ENCODE measurements around the gene PCSK9. TPM values are rescaled to one million over a fixed set of nuclear protein-coding genes. Genes with fewer than 3 reads are reported as not detected.

The PCSK9 gene
- total RNA-seq, 2 experiments from 2014 or later = not detected

DNA sequence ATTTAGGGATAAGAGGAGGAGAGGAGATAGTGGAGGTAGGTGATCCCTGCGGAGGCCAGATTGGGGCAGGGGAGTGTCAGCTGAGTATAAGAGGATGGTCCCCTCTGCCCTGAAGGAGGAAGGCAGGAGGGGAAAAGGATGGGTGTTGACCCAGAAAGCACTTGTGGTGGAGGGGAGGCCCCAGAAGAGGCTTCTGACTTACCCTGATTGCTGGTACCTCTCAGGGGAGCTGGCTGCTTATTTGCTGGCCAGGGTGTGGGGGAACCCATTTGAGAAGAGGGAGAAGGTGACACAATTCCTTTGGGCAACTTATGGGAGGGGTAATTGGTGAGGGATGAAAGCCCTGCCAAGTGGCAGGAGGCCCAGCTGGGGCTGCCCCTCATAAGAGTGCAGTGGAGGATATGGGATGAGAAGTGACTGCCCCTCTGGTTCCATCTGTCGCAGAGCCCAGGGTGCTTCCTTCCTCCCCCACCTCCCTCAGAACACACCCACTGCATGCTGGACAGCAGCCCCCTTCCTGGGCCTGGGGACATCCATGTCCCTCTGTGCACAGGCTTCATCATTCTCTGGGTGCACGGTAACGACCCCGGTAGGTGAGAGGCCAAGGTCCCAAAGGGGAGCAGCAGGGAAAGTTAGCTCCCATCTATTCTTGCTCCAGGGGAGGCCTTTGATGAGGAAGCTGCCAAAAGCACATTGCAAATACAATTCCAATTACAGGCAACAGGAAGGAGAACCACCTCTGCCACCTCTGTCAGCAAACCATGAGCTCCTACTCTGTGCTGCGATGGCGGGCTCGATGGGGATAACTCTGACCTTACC lies 1.4 kb upstream of the PCSK9 start:
- Mint-ChIP-seq H3K4me3 (no peak overlapping the region), H3K27me3 (peaks cover 87% of the 10 kb centered on the region), H3K4me1 (ENCODE audit: low read depth) (no peaks in the 10 kb centered on the region), H3K27ac (no peak overlapping the region), H3K36me3 (ENCODE audit: low read depth) (no peaks in the 10 kb centered on the region), H3K9me3 (no peaks in the 10 kb centered on the region)
- Histone ChIP-seq H3K27me3 (ENCODE audit: control insufficient read depth in 1 of 2, insufficient read depth in 2 of 2, low read length in 2 of 2) (peaks cover 29 to 61% of the 10 kb centered on the region in 2 experiments), H3K27ac (ENCODE audit: low read depth in 1 of 2, low read length in 2 of 2) (no peak overlapping the region), H3K9me3 (ENCODE audit: control insufficient read depth in 1 of 2, insufficient read depth in 1 of 2, low read length in 2 of 2) (peaks cover 0 to 11% of the 10 kb centered on the region in 2 experiments), H3K4me3 (ENCODE audit: low read length) (no peak overlapping the region), H3K4me1 (ENCODE audit: insufficient read depth, low read length) (no peaks in the 10 kb centered on the region), H3K36me3 (ENCODE audit: insufficient read depth, low read length) (no peaks in the 10 kb centered on the region)
- ChIA-PET POLR2A (no interaction called here), CTCF (no interaction called here)
- intact Hi-C loops (cut with DNase I, micrococcal nuclease) = no loop called here
- no peak for ATAC-seq (ENCODE audit: poor library complexity)
- no peak for DNase-seq
- TF ChIP-seq, protein P1, sequence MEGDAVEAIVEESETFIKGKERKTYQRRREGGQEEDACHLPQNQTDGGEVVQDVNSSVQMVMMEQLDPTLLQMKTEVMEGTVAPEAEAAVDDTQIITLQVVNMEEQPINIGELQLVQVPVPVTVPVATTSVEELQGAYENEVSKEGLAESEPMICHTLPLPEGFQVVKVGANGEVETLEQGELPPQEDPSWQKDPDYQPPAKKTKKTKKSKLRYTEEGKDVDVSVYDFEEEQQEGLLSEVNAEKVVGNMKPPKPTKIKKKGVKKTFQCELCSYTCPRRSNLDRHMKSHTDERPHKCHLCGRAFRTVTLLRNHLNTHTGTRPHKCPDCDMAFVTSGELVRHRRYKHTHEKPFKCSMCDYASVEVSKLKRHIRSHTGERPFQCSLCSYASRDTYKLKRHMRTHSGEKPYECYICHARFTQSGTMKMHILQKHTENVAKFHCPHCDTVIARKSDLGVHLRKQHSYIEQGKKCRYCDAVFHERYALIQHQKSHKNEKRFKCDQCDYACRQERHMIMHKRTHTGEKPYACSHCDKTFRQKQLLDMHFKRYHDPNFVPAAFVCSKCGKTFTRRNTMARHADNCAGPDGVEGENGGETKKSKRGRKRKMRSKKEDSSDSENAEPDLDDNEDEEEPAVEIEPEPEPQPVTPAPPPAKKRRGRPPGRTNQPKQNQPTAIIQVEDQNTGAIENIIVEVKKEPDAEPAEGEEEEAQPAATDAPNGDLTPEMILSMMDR (IDR thresholded peaks at IDR 0.05) = no peak

- Mint-ChIP-seq H3K27me3 (peaks cover 83% of the 10 kb centered on the region), H3K9me3 (no peaks in the 10 kb centered on the region), H3K4me1 (ENCODE audit: low read depth) (no peaks in the 10 kb centered on the region), H3K4me3 (no peak overlapping the region), H3K27ac (no peak overlapping the region), H3K36me3 (ENCODE audit: low read depth) (no peaks in the 10 kb centered on the region)
- no peak for DNase-seq
- no peak overlapping the region for H3K4me3 ChIP-seq (ENCODE audit: low read length)
- no peak overlapping the region for H3K27ac ChIP-seq (ENCODE audit: low read depth in 1 of 2, low read length in 2 of 2)
- CTCF ChIA-PET = no interaction called here
- no peaks in the 10 kb centered on the region for H3K4me1 ChIP-seq (ENCODE audit: insufficient read depth, low read length)
- intact Hi-C loops (cut with DNase I, micrococcal nuclease) = no loop called here
- peaks cover 29 to 61% of the 10 kb centered on the region in 2 experiments for H3K27me3 ChIP-seq (ENCODE audit: control insufficient read depth in 1 of 2, insufficient read depth in 2 of 2, low read length in 2 of 2)
- TF ChIP-seq, protein P1 (IDR thresholded peaks at IDR 0.05) = no peak
- no peaks in the 10 kb centered on the region for H3K36me3 ChIP-seq (ENCODE audit: insufficient read depth, low read length)
- peaks cover 0 to 11% of the 10 kb centered on the region in 2 experiments for H3K9me3 ChIP-seq (ENCODE audit: control insufficient read depth in 1 of 2, insufficient read depth in 1 of 2, low read length in 2 of 2)
- no peak for ATAC-seq (ENCODE audit: poor library complexity)
- POLR2A ChIA-PET = no interaction called here
Observed at GRCh38 chr1:55038552-55038838, 853 bp upstream of the PCSK9 start.

DNA sequence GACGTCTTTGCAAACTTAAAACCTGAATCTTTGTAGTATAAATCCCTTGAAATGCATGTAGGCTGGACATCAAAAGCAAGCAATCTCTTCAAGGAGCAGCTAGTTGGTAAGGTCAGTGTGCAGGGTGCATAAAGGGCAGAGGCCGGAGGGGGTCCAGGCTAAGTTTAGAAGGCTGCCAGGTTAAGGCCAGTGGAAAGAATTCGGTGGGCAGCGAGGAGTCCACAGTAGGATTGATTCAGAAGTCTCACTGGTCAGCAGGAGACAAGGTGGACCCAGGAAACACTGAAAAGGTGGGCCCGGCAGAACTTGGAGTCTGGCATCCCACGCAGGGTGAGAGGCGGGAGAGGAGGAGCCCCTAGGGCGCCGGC lies 390 bp upstream of the PCSK9 start:
- no peaks in the 10 kb centered on the region for H3K9me3 Mint-ChIP-seq
- ATAC-seq (ENCODE audit: poor library complexity) (no peak), DNase-seq (no peak)
- CTCF ChIA-PET = no interaction called here
- peaks cover 0 to 11% of the 10 kb centered on the region in 2 experiments for H3K9me3 ChIP-seq (ENCODE audit: control insufficient read depth in 1 of 2, insufficient read depth in 1 of 2, low read length in 2 of 2)
- no peak overlapping the region for H3K4me3 Mint-ChIP-seq
- no peak overlapping the region for H3K4me3 ChIP-seq (ENCODE audit: low read length)
- H3K27me3 ChIP-seq (ENCODE audit: control insufficient read depth in 1 of 2, insufficient read depth in 2 of 2, low read length in 2 of 2) = peaks cover 26 to 61% of the 10 kb centered on the region in 2 experiments
- peaks cover 84% of the 10 kb centered on the region for H3K27me3 Mint-ChIP-seq
- no peaks in the 10 kb centered on the region for H3K4me1 ChIP-seq (ENCODE audit: insufficient read depth, low read length)
- no peak overlapping the region for H3K27ac ChIP-seq (ENCODE audit: low read depth in 1 of 2, low read length in 2 of 2)
- intact Hi-C loops (cut with DNase I, micrococcal nuclease) = no loop called here
- no peaks in the 10 kb centered on the region for H3K4me1 Mint-ChIP-seq (ENCODE audit: low read depth)
- no peak overlapping the region for H3K27ac Mint-ChIP-seq
- POLR2A ChIA-PET = no interaction called here
- H3K36me3 ChIP-seq (ENCODE audit: insufficient read depth, low read length) = no peaks in the 10 kb centered on the region
- H3K36me3 Mint-ChIP-seq (ENCODE audit: low read depth) = no peaks in the 10 kb centered on the region
- TF ChIP-seq, protein P1 (IDR thresholded peaks at IDR 0.05) = no peak

All from CD4-positive, alpha-beta T cell (primary cell).